ENCODE data around the gene C4orf36.

Gene C4orf36

DNA sequence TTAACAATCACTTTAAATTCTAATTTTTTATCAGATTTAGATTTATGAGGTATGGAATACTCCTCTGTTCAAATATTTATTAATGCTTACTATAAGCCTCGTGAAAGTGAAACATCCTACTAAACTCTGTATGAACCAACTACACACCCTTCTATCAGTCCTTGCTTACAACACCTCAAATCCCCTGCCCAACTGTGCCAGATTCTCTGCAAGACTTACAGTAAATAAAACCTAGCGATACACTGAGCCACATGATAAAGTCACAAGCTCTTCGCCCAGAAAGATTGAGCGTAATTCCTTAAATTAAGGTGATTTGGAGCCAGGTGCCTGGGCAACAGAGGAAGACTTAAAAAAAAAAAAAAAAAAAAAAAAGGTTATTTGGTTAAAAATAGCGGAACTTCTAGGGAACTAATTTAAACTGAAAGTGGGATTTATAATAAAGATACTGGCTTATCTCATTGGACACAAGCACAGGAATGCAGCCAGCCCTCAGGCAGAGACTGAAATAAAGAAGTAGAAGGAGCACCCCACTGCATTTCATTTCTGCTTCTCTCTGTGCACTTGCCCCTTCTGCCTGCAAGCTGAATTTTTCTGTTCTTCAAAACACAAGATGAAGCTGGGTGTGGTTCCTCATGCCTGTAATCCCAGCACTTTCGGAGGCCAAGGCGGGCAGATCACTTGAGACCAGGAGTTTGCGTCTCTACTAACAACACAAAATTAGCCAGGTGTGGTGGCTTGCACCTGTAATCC lies 17.5 kb upstream of the C4orf36 start:
- DNase-seq (ENCODE audit: low read depth), result no peak
- H3K27me3 ChIP-seq (replicated peaks; ENCODE audit: control insufficient read depth, insufficient read depth, low read length), result no peaks in the 10 kb centered on the region
- H3K4me3 ChIP-seq (ENCODE audit: low read length), result no peak overlapping the region
- no peak overlapping the region for H3K9ac ChIP-seq (ENCODE audit: low read length)
- H3K36me3 ChIP-seq (ENCODE audit: control insufficient read depth, insufficient read depth, low read length, severe bottlenecking), result no peaks in the 10 kb centered on the region
- H3K4me1 ChIP-seq (ENCODE audit: control insufficient read depth, insufficient read depth, low read length), result peaks cover 20% of the 10 kb centered on the region
- no peaks in the 10 kb centered on the region for H3K9me3 ChIP-seq (ENCODE audit: control insufficient read depth, low read length)

DNA sequence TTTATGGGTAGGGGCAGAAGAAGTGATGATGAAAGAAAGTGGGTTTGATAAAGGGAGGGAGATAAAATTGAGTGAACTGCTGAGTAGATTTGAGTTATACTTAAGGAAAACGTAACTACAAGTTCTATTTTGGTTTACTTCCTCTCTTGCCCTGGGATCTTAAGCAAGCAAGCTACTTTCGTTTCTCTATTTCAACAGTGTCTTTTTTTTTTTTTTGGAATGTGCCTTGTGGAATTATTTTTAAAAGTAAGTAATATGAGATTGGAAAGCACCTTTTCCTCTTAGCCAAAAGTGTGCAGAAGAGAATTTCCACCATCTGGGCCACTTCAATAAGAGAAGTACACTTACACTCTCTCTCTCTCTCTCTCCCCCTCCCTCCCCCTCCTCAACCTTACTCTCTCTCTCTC lies 16.0 kb upstream of the C4orf36 start:
- H3K36me3 ChIP-seq (ENCODE audit: control insufficient read depth, insufficient read depth, low read length, severe bottlenecking), result no peaks in the 10 kb centered on the region
- peak overlapping the region; percentile 68 for H3K4me3 ChIP-seq (ENCODE audit: low read length)
- no peaks in the 10 kb centered on the region for H3K27me3 ChIP-seq (replicated peaks; ENCODE audit: control insufficient read depth, insufficient read depth, low read length)
- peak overlapping the region; percentile 75 for H3K9ac ChIP-seq (ENCODE audit: low read length)
- no peaks in the 10 kb centered on the region for H3K9me3 ChIP-seq (ENCODE audit: control insufficient read depth, low read length)
- peak; percentile 77 for DNase-seq (ENCODE audit: low read depth)
- H3K4me1 ChIP-seq (ENCODE audit: control insufficient read depth, insufficient read depth, low read length), result peaks cover 20% of the 10 kb centered on the region

DNA sequence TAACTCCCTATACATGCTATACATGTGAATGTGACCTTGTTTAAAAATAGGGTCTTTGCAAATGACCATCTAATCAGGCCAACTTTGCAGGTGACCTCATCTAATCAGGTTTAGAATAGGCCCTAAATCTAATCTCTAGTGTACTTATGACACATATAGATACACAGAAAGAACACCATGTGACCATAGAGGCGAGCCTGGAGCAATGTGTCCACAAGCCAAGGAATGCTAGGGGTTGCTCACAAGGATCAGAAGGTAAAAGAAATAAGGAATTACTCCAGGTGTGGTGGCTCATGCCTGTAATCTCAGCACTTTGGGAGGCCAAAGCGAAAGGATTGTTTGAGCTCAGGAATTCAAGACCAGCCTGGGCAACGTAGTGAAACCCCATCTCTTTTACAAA lies 9.6 kb upstream of the C4orf36 start:
- no peaks in the 10 kb centered on the region for H3K9me3 ChIP-seq (ENCODE audit: control insufficient read depth, low read length)
- no peak for DNase-seq (ENCODE audit: low read depth)
- no peak overlapping the region for H3K9ac ChIP-seq (ENCODE audit: low read length)
- peaks cover 3% of the 10 kb centered on the region for H3K4me1 ChIP-seq (ENCODE audit: control insufficient read depth, insufficient read depth, low read length)
- no peaks in the 10 kb centered on the region for H3K36me3 ChIP-seq (ENCODE audit: control insufficient read depth, insufficient read depth, low read length, severe bottlenecking)
- H3K27me3 ChIP-seq (replicated peaks; ENCODE audit: control insufficient read depth, insufficient read depth, low read length), result no peaks in the 10 kb centered on the region
- no peak overlapping the region for H3K4me3 ChIP-seq (ENCODE audit: low read length)

DNA sequence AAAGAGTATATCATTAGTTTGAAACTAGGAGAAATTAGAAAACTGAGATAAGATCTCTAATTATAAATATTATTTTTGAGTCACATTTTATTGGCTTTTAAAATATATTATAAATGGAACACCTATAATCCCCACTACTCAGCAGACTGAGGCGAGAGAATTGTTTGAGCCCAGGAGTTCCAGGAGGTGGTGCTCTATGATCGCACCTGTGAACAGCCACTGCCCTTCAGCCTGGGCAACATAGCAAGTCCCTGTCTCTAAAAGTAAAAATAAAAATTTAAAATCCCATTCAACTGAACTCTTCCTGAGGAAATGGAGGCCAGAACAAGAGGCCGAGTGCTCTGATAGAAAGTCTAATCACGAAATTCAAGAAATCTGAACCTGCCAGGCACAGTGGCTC lies 6.3 kb upstream of the C4orf36 start:
- DNase-seq (ENCODE audit: low read depth), result no peak
- Histone ChIP-seq H3K4me3 (ENCODE audit: low read length) (no peak overlapping the region), H3K9ac (ENCODE audit: low read length) (no peak overlapping the region), H3K9me3 (ENCODE audit: control insufficient read depth, low read length) (no peaks in the 10 kb centered on the region), H3K4me1 (ENCODE audit: control insufficient read depth, insufficient read depth, low read length) (peaks cover 14% of the 10 kb centered on the region), H3K27me3 (replicated peaks; ENCODE audit: control insufficient read depth, insufficient read depth, low read length) (no peaks in the 10 kb centered on the region), H3K36me3 (ENCODE audit: control insufficient read depth, insufficient read depth, low read length, severe bottlenecking) (no peaks in the 10 kb centered on the region)

DNA sequence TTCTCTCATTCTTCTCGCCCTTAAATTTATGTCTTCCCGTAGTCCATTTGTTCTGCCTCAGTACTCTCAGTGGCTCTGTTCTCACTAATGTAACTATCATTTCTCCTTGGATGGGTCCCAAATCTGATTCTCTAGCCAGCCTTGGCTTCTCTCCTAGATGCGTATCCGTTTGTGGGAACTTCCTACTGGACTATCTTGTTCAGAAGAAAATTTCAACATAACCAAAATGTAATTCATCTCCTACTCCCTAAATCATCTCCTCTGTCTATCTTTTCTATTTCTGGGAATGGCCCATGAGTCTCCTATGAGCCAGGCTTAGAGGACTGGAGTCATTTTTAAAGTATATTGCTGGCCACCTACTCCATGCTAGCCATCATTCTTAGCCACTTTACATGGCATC lies 4.4 kb upstream of the C4orf36 start:
- Histone ChIP-seq H3K36me3 (ENCODE audit: control insufficient read depth, insufficient read depth, low read length, severe bottlenecking) (no peaks in the 10 kb centered on the region), H3K9me3 (ENCODE audit: control insufficient read depth, low read length) (no peaks in the 10 kb centered on the region), H3K9ac (ENCODE audit: low read length) (no peak overlapping the region), H3K4me3 (ENCODE audit: low read length) (no peak overlapping the region), H3K4me1 (ENCODE audit: control insufficient read depth, insufficient read depth, low read length) (peaks cover 19% of the 10 kb centered on the region), H3K27me3 (replicated peaks; ENCODE audit: control insufficient read depth, insufficient read depth, low read length) (no peaks in the 10 kb centered on the region)
- no peak for DNase-seq (ENCODE audit: low read depth)

DNA sequence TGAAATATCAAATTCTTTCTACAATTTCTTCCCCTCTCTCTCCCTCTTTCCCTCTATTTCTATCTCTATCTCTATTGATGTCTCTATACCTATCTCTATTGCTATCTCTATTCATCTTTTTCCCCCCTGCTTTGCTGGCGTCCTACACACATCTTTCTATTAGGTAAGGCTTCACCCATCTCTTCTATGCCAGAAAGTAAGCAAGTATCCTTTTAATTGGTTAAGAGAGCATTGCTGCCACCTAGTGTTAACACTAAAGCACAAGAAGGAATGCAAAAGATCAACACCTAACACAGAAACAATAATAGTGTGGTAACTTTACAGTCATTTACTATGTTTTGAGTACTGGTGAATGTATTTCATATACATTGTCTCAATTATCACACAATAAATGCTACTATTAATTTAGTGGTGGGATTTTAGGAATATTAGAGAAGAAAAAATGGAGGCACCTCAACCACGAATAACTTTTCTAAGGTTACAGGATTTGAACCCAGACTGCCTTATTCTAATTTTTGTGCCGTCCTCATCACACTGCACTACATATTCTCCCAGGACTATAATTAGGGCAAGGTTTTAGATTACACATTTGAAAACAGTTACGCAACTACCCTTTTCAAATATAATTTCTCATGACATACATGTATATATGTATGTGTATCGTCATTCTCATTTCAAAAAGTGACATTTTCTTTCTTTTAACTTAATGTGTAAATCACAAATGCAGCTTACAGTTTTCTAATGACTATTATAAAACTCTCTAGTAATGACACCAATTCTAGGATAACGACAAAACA lies 3.7 kb upstream of the C4orf36 start:
- Histone ChIP-seq H3K9me3 (ENCODE audit: control insufficient read depth, low read length) (no peaks in the 10 kb centered on the region), H3K9ac (ENCODE audit: low read length) (no peak overlapping the region), H3K27me3 (replicated peaks; ENCODE audit: control insufficient read depth, insufficient read depth, low read length) (no peaks in the 10 kb centered on the region), H3K36me3 (ENCODE audit: control insufficient read depth, insufficient read depth, low read length, severe bottlenecking) (no peaks in the 10 kb centered on the region), H3K4me1 (ENCODE audit: control insufficient read depth, insufficient read depth, low read length) (peaks cover 22% of the 10 kb centered on the region), H3K4me3 (ENCODE audit: low read length) (no peak overlapping the region)
- peak; percentile 91 for DNase-seq (ENCODE audit: low read depth)

DNA sequence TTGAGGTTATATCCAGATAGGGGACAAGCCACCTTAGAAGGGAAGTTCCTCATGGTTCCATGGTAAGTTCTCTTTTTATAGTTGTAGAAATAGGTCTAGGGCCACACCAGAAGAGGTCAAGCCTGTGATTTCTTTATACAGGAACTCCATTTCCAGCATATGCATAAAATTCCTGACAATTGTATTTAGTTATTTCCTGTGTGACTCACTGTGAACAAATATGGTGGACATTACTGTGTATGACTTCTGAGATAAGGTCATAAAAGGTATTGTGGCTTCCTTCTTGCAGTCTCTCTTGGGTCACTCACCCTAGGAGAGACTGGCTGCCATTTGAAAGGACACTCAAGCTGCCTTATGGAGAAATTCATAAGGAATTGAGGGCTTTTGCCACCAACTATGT lies 2.2 kb upstream of the C4orf36 start:
- Histone ChIP-seq H3K36me3 (ENCODE audit: control insufficient read depth, insufficient read depth, low read length, severe bottlenecking) (no peaks in the 10 kb centered on the region), H3K9me3 (ENCODE audit: control insufficient read depth, low read length) (no peaks in the 10 kb centered on the region), H3K4me1 (ENCODE audit: control insufficient read depth, insufficient read depth, low read length) (peaks cover 22% of the 10 kb centered on the region), H3K9ac (ENCODE audit: low read length) (no peak overlapping the region), H3K27me3 (replicated peaks; ENCODE audit: control insufficient read depth, insufficient read depth, low read length) (no peaks in the 10 kb centered on the region), H3K4me3 (ENCODE audit: low read length) (no peak overlapping the region)
- DNase-seq (ENCODE audit: low read depth), result no peak

DNA sequence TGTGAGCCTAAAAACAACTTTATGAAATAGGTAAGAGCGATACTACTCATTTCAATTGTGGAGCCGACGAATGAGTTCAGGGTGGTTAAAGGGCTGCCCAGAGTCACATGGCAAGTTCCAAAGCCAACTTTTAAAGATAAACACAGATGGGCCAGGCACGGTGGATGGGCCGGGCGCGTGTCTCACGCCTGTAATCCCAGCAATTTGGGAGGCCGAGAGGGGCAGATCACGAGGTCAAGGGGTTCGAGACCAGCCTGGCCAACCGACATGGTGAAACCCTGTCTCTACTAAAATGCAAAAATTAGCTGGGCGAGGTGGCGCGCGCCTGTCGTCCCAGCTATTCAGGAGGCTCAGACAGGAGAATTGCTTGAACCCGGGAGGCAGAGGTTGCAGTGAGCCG lies 914 bp upstream of the C4orf36 start:
- Histone ChIP-seq H3K4me3 (ENCODE audit: low read length) (no peak overlapping the region), H3K9me3 (ENCODE audit: control insufficient read depth, low read length) (no peaks in the 10 kb centered on the region), H3K4me1 (ENCODE audit: control insufficient read depth, insufficient read depth, low read length) (peaks cover 22% of the 10 kb centered on the region), H3K27me3 (replicated peaks; ENCODE audit: control insufficient read depth, insufficient read depth, low read length) (no peaks in the 10 kb centered on the region), H3K9ac (ENCODE audit: low read length) (no peak overlapping the region), H3K36me3 (ENCODE audit: control insufficient read depth, insufficient read depth, low read length, severe bottlenecking) (no peaks in the 10 kb centered on the region)
- no peak for DNase-seq (ENCODE audit: low read depth)

DNA sequence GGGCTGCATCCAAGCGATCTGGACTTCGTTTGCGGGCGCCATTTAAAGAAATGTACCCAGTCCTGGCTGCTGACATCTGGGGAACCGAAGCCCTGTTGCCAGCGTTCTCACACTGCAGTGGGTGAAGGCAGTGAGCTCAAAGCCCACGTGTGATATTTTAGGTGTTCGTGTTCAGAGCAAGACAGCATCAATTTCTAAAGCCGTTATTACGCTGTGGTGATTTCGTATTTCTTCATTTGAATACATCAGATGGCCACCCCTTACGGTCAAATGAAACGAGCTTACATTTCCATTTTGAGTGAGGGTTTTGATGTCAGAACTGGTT lies 376 bp upstream of the C4orf36 start:
- Histone ChIP-seq H3K4me3 (ENCODE audit: low read length) (peak overlapping the region; percentile 86), H3K9me3 (ENCODE audit: control insufficient read depth, low read length) (no peaks in the 10 kb centered on the region), H3K4me1 (ENCODE audit: control insufficient read depth, insufficient read depth, low read length) (peaks cover 22% of the 10 kb centered on the region), H3K36me3 (ENCODE audit: control insufficient read depth, insufficient read depth, low read length, severe bottlenecking) (no peaks in the 10 kb centered on the region), H3K27me3 (replicated peaks; ENCODE audit: control insufficient read depth, insufficient read depth, low read length) (no peaks in the 10 kb centered on the region), H3K9ac (ENCODE audit: low read length) (peak overlapping the region; percentile 84)
- no peak for DNase-seq (ENCODE audit: low read depth)

DNA sequence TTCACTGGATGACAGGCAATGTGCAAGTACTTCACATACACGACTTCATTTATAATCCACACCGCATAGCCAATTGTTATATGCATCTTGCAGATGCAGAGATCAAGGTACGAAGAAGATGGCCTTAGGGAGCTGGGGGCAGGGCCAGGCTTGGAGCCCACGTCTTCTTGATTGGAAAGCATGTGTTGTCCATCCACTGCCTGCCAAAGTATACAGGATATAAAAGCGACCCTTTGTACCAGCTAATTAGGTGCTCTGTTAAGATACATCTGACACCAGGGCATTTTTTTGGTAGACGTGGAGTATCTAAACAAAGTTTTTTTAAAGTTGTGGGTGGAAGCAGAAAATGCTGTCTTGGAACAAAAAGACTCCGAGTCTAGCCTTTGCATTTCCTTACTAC lies 1.4 kb downstream of the C4orf36 start:
- DNase-seq (ENCODE audit: low read depth), result no peak
- H3K4me3 ChIP-seq (ENCODE audit: low read length), result no peak overlapping the region
- no peak overlapping the region for H3K9ac ChIP-seq (ENCODE audit: low read length)
- no peaks in the 10 kb centered on the region for H3K36me3 ChIP-seq (ENCODE audit: control insufficient read depth, insufficient read depth, low read length, severe bottlenecking)
- H3K9me3 ChIP-seq (ENCODE audit: control insufficient read depth, low read length), result no peaks in the 10 kb centered on the region
- H3K27me3 ChIP-seq (replicated peaks; ENCODE audit: control insufficient read depth, insufficient read depth, low read length), result no peaks in the 10 kb centered on the region
- peaks cover 9% of the 10 kb centered on the region for H3K4me1 ChIP-seq (ENCODE audit: control insufficient read depth, insufficient read depth, low read length)

DNA sequence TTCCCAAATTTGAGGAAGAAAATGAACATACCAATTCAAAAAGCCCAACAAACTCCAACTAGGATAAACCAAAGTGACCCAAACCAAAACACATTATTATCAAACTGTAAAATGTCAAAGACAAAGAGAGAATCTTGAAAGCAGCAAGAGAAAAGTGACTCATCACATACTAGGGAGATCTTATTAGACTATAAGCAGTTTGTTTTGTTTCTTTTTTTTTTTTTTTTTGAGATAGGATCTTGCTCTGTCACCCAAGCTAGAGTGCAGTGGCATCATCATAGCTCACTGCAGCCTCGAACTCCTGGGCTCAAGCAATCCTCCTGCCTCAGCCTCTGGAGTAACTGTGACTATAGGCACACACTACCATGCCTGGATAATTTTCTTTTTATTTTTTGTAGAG lies 12.6 kb downstream of the C4orf36 start:
- no peaks in the 10 kb centered on the region for H3K27me3 ChIP-seq (replicated peaks; ENCODE audit: control insufficient read depth, insufficient read depth, low read length)

More for the DNA sequence above, 12.6 kb downstream of the C4orf36 start:
- no peak overlapping the region for H3K9ac ChIP-seq (ENCODE audit: low read length)
- H3K4me3 ChIP-seq (ENCODE audit: low read length), result no peak overlapping the region
- H3K9me3 ChIP-seq (ENCODE audit: control insufficient read depth, low read length), result peaks cover 23% of the 10 kb centered on the region
- no peaks in the 10 kb centered on the region for H3K4me1 ChIP-seq (ENCODE audit: control insufficient read depth, insufficient read depth, low read length)
- no peak for DNase-seq (ENCODE audit: low read depth)
- no peaks in the 10 kb centered on the region for H3K36me3 ChIP-seq (ENCODE audit: control insufficient read depth, insufficient read depth, low read length, severe bottlenecking)

All from adipocyte (in vitro differentiated cells).